ENCODE measurements around the gene KDM4B. TPM values are rescaled to one million over a fixed set of nuclear protein-coding genes. Genes with fewer than 3 reads are reported as not detected.

KDM4B gene
- total and polyA plus RNA-seq, 7 donors, result 7.2 to 46.5 (median 21.4) TPM

GRCh38 chr19:4955274-4955673, 13.6 kb upstream of the KDM4B start:
- no peaks in the 10 kb centered on the region for H3K9me3 ChIP-seq
- intact Hi-C loops (cut with DNase I), result no loop called here
- H3K4me1 ChIP-seq, result no peaks in the 10 kb centered on the region
- no peaks in the 10 kb centered on the region for H3K27me3 ChIP-seq
- H3K27ac ChIP-seq, result no peak overlapping the region
- H3K36me3 ChIP-seq, result no peaks in the 10 kb centered on the region
- WGBS, 2 donors, result 95 to 98% methylated on average over 10 of the region's 10 CpGs
- no peak for TF ChIP-seq EP300 (IDR thresholded peaks at IDR 0.05)
- TF ChIP-seq CTCF (IDR thresholded peaks at IDR 0.05), result no peak
- TF ChIP-seq POLR2A (IDR thresholded peaks at IDR 0.05), result no peak
- TF ChIP-seq POLR2AphosphoS5 (IDR thresholded peaks at IDR 0.05), result no peak
- H3K4me3 ChIP-seq, result no peak overlapping the region
- no peak for DNase-seq

- no peak for DNase-seq
- TF ChIP-seq EP300 (IDR thresholded peaks at IDR 0.05), result no peak
- TF ChIP-seq POLR2A (IDR thresholded peaks at IDR 0.05), result no peak
- TF ChIP-seq CTCF (IDR thresholded peaks at IDR 0.05), result no peak
- TF ChIP-seq POLR2AphosphoS5 (IDR thresholded peaks at IDR 0.05), result no peak
- Histone ChIP-seq H3K4me1 (no peaks in the 10 kb centered on the region), H3K4me3 (no peak overlapping the region), H3K27me3 (no peaks in the 10 kb centered on the region), H3K27ac (no peak overlapping the region), H3K9me3 (no peaks in the 10 kb centered on the region), H3K36me3 (no peaks in the 10 kb centered on the region)
- intact Hi-C loops (cut with DNase I), result no loop called here
- 94 to 96% methylated on average over 8 of the region's 8 CpGs for WGBS, 2 donors
Observed at GRCh38 chr19:4957981-4958380, 10.9 kb upstream of the KDM4B start.

- DNase-seq, result no peak
- Histone ChIP-seq H3K36me3 (no peaks in the 10 kb centered on the region), H3K4me1 (no peaks in the 10 kb centered on the region), H3K27ac (no peak overlapping the region), H3K4me3 (no peak overlapping the region), H3K27me3 (no peaks in the 10 kb centered on the region), H3K9me3 (no peaks in the 10 kb centered on the region)
- intact Hi-C loops (cut with DNase I), result no loop called here
- 68 to 86% methylated on average over 7 of the region's 7 CpGs for WGBS, 2 donors
- TF ChIP-seq POLR2AphosphoS5 (IDR thresholded peaks at IDR 0.05) (no peak), EP300 (IDR thresholded peaks at IDR 0.05) (no peak), CTCF (IDR thresholded peaks at IDR 0.05) (no peak), POLR2A (IDR thresholded peaks at IDR 0.05) (no peak)
Observed at GRCh38 chr19:4962085-4962619, 6.8 kb upstream of the KDM4B start.

GRCh38 chr19:4965061-4965460, 3.9 kb upstream of the KDM4B start:
- Histone ChIP-seq H3K4me3 (no peak overlapping the region), H3K9me3 (no peaks in the 10 kb centered on the region), H3K36me3 (no peaks in the 10 kb centered on the region), H3K4me1 (peaks cover 0 to 12% (median 8%) of the 10 kb centered on the region in 4 donors), H3K27me3 (no peaks in the 10 kb centered on the region), H3K27ac (no peak overlapping the region)
- intact Hi-C loops (cut with DNase I), result loop anchor here (5.0 kb wide), 1 partner anchor 93 kb away; no protein-coding TSS in a partner anchor
- DNase-seq, result no peak
- no peak for TF ChIP-seq POLR2A (IDR thresholded peaks at IDR 0.05)
- WGBS, 2 donors, result 94 to 96% methylated on average over 6 of the region's 6 CpGs

GRCh38 chr19:4966591-4966990, 2.3 kb upstream of the KDM4B start:
- Histone ChIP-seq H3K9me3 (no peaks in the 10 kb centered on the region), H3K27ac (no peak overlapping the region), H3K27me3 (no peaks in the 10 kb centered on the region), H3K4me1 (peaks cover 0 to 28% (median 23%) of the 10 kb centered on the region in 4 donors), H3K4me3 (no peak overlapping the region), H3K36me3 (no peaks in the 10 kb centered on the region)
- WGBS, 2 donors, result 82 to 85% methylated on average over 6 of the region's 6 CpGs
- TF ChIP-seq POLR2A (IDR thresholded peaks at IDR 0.05) (no peak), CTCF (IDR thresholded peaks at IDR 0.05) (no peak), POLR2AphosphoS5 (IDR thresholded peaks at IDR 0.05) (no peak), EP300 (IDR thresholded peaks at IDR 0.05) (no peak)
- DNase-seq, result no peak
- intact Hi-C loops (cut with DNase I), result loop anchor here (5.0 kb wide), 1 partner anchor 94 kb away; no protein-coding TSS in a partner anchor
